Measurements from ENCODE around the gene CD9. TPM values are rescaled to one million over a fixed set of nuclear protein-coding genes. Genes with fewer than 3 reads are reported as not detected.

CD9 gene
- polyA plus RNA-seq, 4 donors: 46.2 to 296 (median 139) TPM

GRCh38 chr12:6224550-6224949 lies 24.4 kb downstream of the CD9 start:
- WGBS, 3 donors: 67 to 75% (median 69%) methylated on average over 10 of the region's 10 CpGs
- FAIRE-seq (no peak), DNase-seq (no peak)
- Histone ChIP-seq H3K4me3 (ENCODE audit: low read depth in 1 of 3, low read length in 3 of 3) (no peak overlapping the region), H3K27me3 (ENCODE audit: control insufficient read depth in 3 of 3, insufficient read depth in 3 of 3, low read length in 3 of 3) (no peaks in the 10 kb centered on the region), H3K36me3 (ENCODE audit: control insufficient read depth in 3 of 3, insufficient read depth in 2 of 3, low read depth in 1 of 3, low read length in 3 of 3) (peaks cover 0 to 68% (median 0%) of the 10 kb centered on the region in 3 donors), H3K9me3 (ENCODE audit: control insufficient read depth in 2 of 2, insufficient read depth in 1 of 2, low read depth in 1 of 2, low read length in 1 of 2) (no peaks in the 10 kb centered on the region), H3K4me1 (ENCODE audit: control insufficient read depth in 3 of 3, insufficient read depth in 2 of 3, low read depth in 1 of 3, low read length in 2 of 3) (peaks cover 11 to 87% (median 16%) of the 10 kb centered on the region in 3 donors), H3K27ac (ENCODE audit: low read depth in 1 of 3, low read length in 2 of 3) (peak overlapping the region in 2 of 3 donors; percentile 59 to 89)

- no peak for FAIRE-seq
- DNase-seq: no peak
- H3K4me3 ChIP-seq (ENCODE audit: low read depth in 1 of 3, low read length in 3 of 3): no peak overlapping the region
- H3K36me3 ChIP-seq (ENCODE audit: control insufficient read depth in 3 of 3, insufficient read depth in 2 of 3, low read depth in 1 of 3, low read length in 3 of 3): peaks cover 0 to 65% (median 0%) of the 10 kb centered on the region in 3 donors
- 45 to 61% (median 57%) methylated on average over 5 of the region's 5 CpGs for WGBS, 3 donors
- peaks cover 11 to 92% (median 24%) of the 10 kb centered on the region in 3 donors for H3K4me1 ChIP-seq (ENCODE audit: control insufficient read depth in 3 of 3, insufficient read depth in 2 of 3, low read depth in 1 of 3, low read length in 2 of 3)
- H3K27me3 ChIP-seq (ENCODE audit: control insufficient read depth in 3 of 3, insufficient read depth in 3 of 3, low read length in 3 of 3): no peaks in the 10 kb centered on the region
- H3K27ac ChIP-seq (ENCODE audit: low read depth in 1 of 3, low read length in 2 of 3): peak overlapping the region; percentile 1 to 89 (median 59)
- H3K9me3 ChIP-seq (ENCODE audit: control insufficient read depth in 2 of 2, insufficient read depth in 1 of 2, low read depth in 1 of 2, low read length in 1 of 2): no peaks in the 10 kb centered on the region
Measured at GRCh38 chr12:6225630-6226001, 25.4 kb downstream of the CD9 start.

DNA sequence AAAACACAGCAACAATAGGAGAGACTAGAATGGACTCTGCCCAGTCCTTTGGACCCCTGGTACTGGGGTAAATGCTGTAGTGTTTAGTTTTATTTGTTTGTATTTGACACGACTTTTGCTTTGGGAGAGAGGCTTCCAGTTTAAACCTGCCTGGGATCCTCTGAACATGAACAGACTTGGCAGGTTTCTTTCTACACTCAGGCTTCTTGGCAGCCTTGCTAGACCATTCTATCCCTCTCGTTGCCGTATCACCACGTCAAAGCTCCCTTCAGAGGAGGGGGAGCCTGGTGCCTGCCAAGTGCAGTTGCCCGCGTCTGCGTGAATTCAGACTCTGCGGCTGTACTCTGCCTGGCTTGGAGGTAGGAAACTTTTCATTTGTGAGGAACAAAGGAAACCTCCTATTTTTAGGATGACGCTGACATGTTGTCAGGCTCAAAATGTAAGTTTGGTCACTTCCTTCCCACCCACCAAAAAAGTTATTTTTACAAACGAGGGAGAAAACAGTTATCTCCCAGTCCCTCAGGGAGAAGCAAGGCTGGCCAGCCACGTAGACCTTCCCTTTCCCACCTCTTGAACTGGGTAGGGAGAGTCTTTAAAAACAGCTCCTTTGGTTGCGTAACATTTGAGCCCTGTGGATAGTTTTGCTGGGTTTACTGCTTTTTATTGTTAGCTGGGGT lies 25.9 kb downstream of the CD9 start:
- 11 to 29% (median 19%) methylated on average over 12 of the region's 12 CpGs for whole genome bisulfite sequencing, 3 donors

GRCh38 chr12:6226679-6227051 lies 26.5 kb downstream of the CD9 start:
- 17 to 54% (median 47%) methylated on average over 10 of the region's 10 CpGs for WGBS, 3 donors
- DNase-seq: no peak

More for the DNA sequence above, 25.9 kb downstream of the CD9 start:
- no peaks in the 10 kb centered on the region for H3K27me3 ChIP-seq (ENCODE audit: control insufficient read depth in 3 of 3, insufficient read depth in 3 of 3, low read length in 3 of 3)
- H3K36me3 ChIP-seq (ENCODE audit: control insufficient read depth in 3 of 3, insufficient read depth in 2 of 3, low read depth in 1 of 3, low read length in 3 of 3): peaks cover 0 to 67% (median 0%) of the 10 kb centered on the region in 3 donors
- H3K9me3 ChIP-seq (ENCODE audit: control insufficient read depth in 2 of 2, insufficient read depth in 1 of 2, low read depth in 1 of 2, low read length in 1 of 2): no peaks in the 10 kb centered on the region
- H3K4me3 ChIP-seq (ENCODE audit: low read depth in 1 of 3, low read length in 3 of 3): no peak overlapping the region
- peak overlapping the region in 2 of 3 donors; percentile 59 to 89 for H3K27ac ChIP-seq (ENCODE audit: low read depth in 1 of 3, low read length in 2 of 3)
- FAIRE-seq (no peak), DNase-seq (peak; percentile 52 to 71)
- peaks cover 12 to 97% (median 28%) of the 10 kb centered on the region in 3 donors for H3K4me1 ChIP-seq (ENCODE audit: control insufficient read depth in 3 of 3, insufficient read depth in 2 of 3, low read depth in 1 of 3, low read length in 2 of 3)

DNA sequence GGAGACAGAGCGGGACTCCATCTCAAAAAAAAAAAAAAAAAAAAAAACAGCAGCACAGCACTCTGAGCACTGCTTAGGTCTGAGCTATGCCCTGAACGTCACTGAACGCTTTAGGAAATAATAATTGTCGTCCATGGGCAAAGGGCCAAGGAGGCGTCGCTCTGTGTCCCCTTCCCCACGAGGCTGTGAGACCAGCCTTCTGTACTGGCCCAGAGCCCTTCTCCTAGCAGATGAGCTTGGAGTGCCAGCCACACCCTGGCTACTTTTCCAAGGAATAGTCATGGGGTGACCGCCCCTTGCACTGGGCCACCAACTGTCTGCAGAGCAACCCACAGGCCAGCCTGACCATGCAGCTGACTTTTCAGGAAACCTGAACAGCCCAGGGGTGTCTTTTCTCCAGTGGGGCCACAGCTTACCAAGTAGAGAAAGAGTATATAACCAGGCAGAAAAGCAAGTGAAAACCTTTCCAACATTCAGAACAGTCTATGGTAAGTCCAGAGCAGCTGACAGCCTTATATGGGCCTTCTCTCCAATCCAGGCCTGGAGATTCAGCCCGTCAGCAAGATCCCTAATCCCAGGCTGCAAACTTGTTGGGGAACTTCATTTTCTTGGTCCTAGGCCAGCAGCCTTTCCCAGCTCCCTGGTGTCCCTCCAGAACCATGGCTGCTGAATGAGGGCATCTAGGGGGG lies 28.5 kb downstream of the CD9 start:
- peaks cover 21 to 100% (median 40%) of the 10 kb centered on the region in 3 donors for H3K4me1 ChIP-seq (ENCODE audit: control insufficient read depth in 3 of 3, insufficient read depth in 2 of 3, low read depth in 1 of 3, low read length in 2 of 3)
- H3K9me3 ChIP-seq (ENCODE audit: control insufficient read depth in 2 of 2, insufficient read depth in 1 of 2, low read depth in 1 of 2, low read length in 1 of 2): no peaks in the 10 kb centered on the region
- peak in 1 of 2 donors; percentile 62 for DNase-seq
- peak overlapping the region; percentile 68 to 94 (median 89) for H3K27ac ChIP-seq (ENCODE audit: low read depth in 1 of 3, low read length in 2 of 3)
- peaks cover 0 to 75% (median 0%) of the 10 kb centered on the region in 3 donors for H3K36me3 ChIP-seq (ENCODE audit: control insufficient read depth in 3 of 3, insufficient read depth in 2 of 3, low read depth in 1 of 3, low read length in 3 of 3)
- no peaks in the 10 kb centered on the region for H3K27me3 ChIP-seq (ENCODE audit: control insufficient read depth in 3 of 3, insufficient read depth in 3 of 3, low read length in 3 of 3)
- H3K4me3 ChIP-seq (ENCODE audit: low read depth in 1 of 3, low read length in 3 of 3): no peak overlapping the region
- WGBS, 3 donors: 29 to 43% (median 31%) methylated on average over 9 of the region's 9 CpGs
- FAIRE-seq: no peak

More at GRCh38 chr12:6226679-6227051, 26.5 kb downstream of the CD9 start:
- no peaks in the 10 kb centered on the region for H3K9me3 ChIP-seq (ENCODE audit: control insufficient read depth in 2 of 2, insufficient read depth in 1 of 2, low read depth in 1 of 2, low read length in 1 of 2)
- no peak for FAIRE-seq
- H3K36me3 ChIP-seq (ENCODE audit: control insufficient read depth in 3 of 3, insufficient read depth in 2 of 3, low read depth in 1 of 3, low read length in 3 of 3): peaks cover 0 to 65% (median 0%) of the 10 kb centered on the region in 3 donors
- H3K4me1 ChIP-seq (ENCODE audit: control insufficient read depth in 3 of 3, insufficient read depth in 2 of 3, low read depth in 1 of 3, low read length in 2 of 3): peaks cover 15 to 97% (median 33%) of the 10 kb centered on the region in 3 donors
- no peaks in the 10 kb centered on the region for H3K27me3 ChIP-seq (ENCODE audit: control insufficient read depth in 3 of 3, insufficient read depth in 3 of 3, low read length in 3 of 3)
- no peak overlapping the region for H3K4me3 ChIP-seq (ENCODE audit: low read depth in 1 of 3, low read length in 3 of 3)
- H3K27ac ChIP-seq (ENCODE audit: low read depth in 1 of 3, low read length in 2 of 3): peak overlapping the region in 2 of 3 donors; percentile 59 to 89

GRCh38 chr12:6229224-6230218 lies 29.3 kb downstream of the CD9 start:
- Histone ChIP-seq H3K36me3 (ENCODE audit: control insufficient read depth in 3 of 3, insufficient read depth in 2 of 3, low read depth in 1 of 3, low read length in 3 of 3) (peaks cover 0 to 71% (median 0%) of the 10 kb centered on the region in 3 donors), H3K4me1 (ENCODE audit: control insufficient read depth in 3 of 3, insufficient read depth in 2 of 3, low read depth in 1 of 3, low read length in 2 of 3) (peaks cover 24 to 100% (median 40%) of the 10 kb centered on the region in 3 donors), H3K27ac (ENCODE audit: low read depth in 1 of 3, low read length in 2 of 3) (peak overlapping the region; percentile 68 to 94 (median 89)), H3K27me3 (ENCODE audit: control insufficient read depth in 3 of 3, insufficient read depth in 3 of 3, low read length in 3 of 3) (no peaks in the 10 kb centered on the region), H3K9me3 (ENCODE audit: control insufficient read depth in 2 of 2, insufficient read depth in 1 of 2, low read depth in 1 of 2, low read length in 1 of 2) (no peaks in the 10 kb centered on the region), H3K4me3 (ENCODE audit: low read depth in 1 of 3, low read length in 3 of 3) (no peak overlapping the region)
- WGBS, 3 donors: 9 to 38% (median 33%) methylated on average over 24 of the region's 24 CpGs
- DNase-seq: peak; percentile 86 to 94
- FAIRE-seq: no peak

- Histone ChIP-seq H3K4me1 (ENCODE audit: control insufficient read depth in 3 of 3, insufficient read depth in 2 of 3, low read depth in 1 of 3, low read length in 2 of 3) (peaks cover 24 to 100% (median 40%) of the 10 kb centered on the region in 3 donors), H3K36me3 (ENCODE audit: control insufficient read depth in 3 of 3, insufficient read depth in 2 of 3, low read depth in 1 of 3, low read length in 3 of 3) (peaks cover 0 to 71% (median 0%) of the 10 kb centered on the region in 3 donors), H3K27me3 (ENCODE audit: control insufficient read depth in 3 of 3, insufficient read depth in 3 of 3, low read length in 3 of 3) (no peaks in the 10 kb centered on the region), H3K27ac (ENCODE audit: low read depth in 1 of 3, low read length in 2 of 3) (peak overlapping the region; percentile 68 to 94 (median 89)), H3K4me3 (ENCODE audit: low read depth in 1 of 3, low read length in 3 of 3) (no peak overlapping the region), H3K9me3 (ENCODE audit: control insufficient read depth in 2 of 2, insufficient read depth in 1 of 2, low read depth in 1 of 2, low read length in 1 of 2) (no peaks in the 10 kb centered on the region)
- WGBS, 3 donors: 12 to 36% (median 18%) methylated on average over 16 of the region's 16 CpGs
- DNase-seq: peak; percentile 72 to 76
- no peak for FAIRE-seq
Measured at GRCh38 chr12:6230321-6231110, 30.3 kb downstream of the CD9 start.

Data from small intestine (tissue), 7 donors.